K562 (cell line): ENCODE results near the gene B3GALT6.

ENCODE experiments used
- AFF4 ChIP-seq: sonication (generic); formaldehyde crosslinking; IDR thresholded peaks from 2 replicates; pipeline ENCODE4 v1.8.0; 2023; ENCODE audit warnings: mild to moderate bottlenecking, missing genetic modification reagents
- CTCF ChIP-seq, 3 experiments: IDR thresholded peaks in 2 of 3; conservative IDR thresholded peaks in 1 of 3; 2 replicates each; pipeline ENCODE4 v1.5.1; 2011 to 2012; ENCODE audit warnings: low read length in 3 of 3, mild to moderate bottlenecking in 3 of 3, control low read depth in 2 of 3, improper control_type of control experiment in 1 of 3, inconsistent platforms in 1 of 3, low read depth in 1 of 3, mixed read lengths in 1 of 3, moderate library complexity in 1 of 3; ENCODE audit not compliant: insufficient read depth in 2 of 3
- HDGF ChIP-seq: fragments of 450-650 bp; IDR thresholded peaks from 2 replicates; pipeline ENCODE4 v1.6.1; 2016
- IRF9 ChIP-seq: fragments of 450-650 bp; IDR thresholded peaks from 2 replicates; pipeline ENCODE4 v1.6.1; 2016; ENCODE audit warnings: missing biosample characterization, missing genetic modification characterization
- LEF1 ChIP-seq: fragments of 450-650 bp; IDR thresholded peaks from 2 replicates; pipeline ENCODE4 v1.6.1; 2016; ENCODE audit warnings: mild to moderate bottlenecking
- MTA2 ChIP-seq: fragments of 450-650 bp; IDR thresholded peaks from 2 replicates; pipeline ENCODE4 v1.6.1; 2016; ENCODE audit warnings: low read depth
- NFE2L1 ChIP-seq: fragments of 450-650 bp; IDR thresholded peaks from 2 replicates; pipeline ENCODE4 v1.6.1; 2016; ENCODE audit warnings: missing genetic modification characterization, low read depth, mild to moderate bottlenecking, missing compliant biosample characterization, moderate library complexity, borderline replicate concordance
- POLR2A ChIP-seq: fragments of 450-650 bp; conservative IDR thresholded peaks from 2 replicates; pipeline ENCODE4 v1.6.1; 2016
- RAD21 ChIP-seq, 2 experiments: fragments of 250-450 bp in 1 of 2; fragments of 450-650 bp in 1 of 2; sonication (Bioruptor Pico) in 1 of 2; formaldehyde crosslinking in 1 of 2; IDR thresholded peaks in 1 of 2; conservative IDR thresholded peaks in 1 of 2; 2 replicates each; pipeline versions ENCODE4 v1.4.0 to v1.8.0; 2020 to 2022; ENCODE audit warnings: mild to moderate bottlenecking in 2 of 2, moderate library complexity in 1 of 2
- RBBP5 ChIP-seq: fragments of 200-600 bp; sonication (generic); IDR thresholded peaks from 2 replicates; pipeline ENCODE4 v1.6.1; 2012; ENCODE audit warnings: borderline replicate concordance, mild to moderate bottlenecking, low read length, control low read depth, inconsistent platforms; ENCODE audit not compliant: insufficient read depth, poor library complexity, severe bottlenecking
- SMAD3 ChIP-seq: fragments of 450-650 bp; formaldehyde crosslinking; conservative IDR thresholded peaks from 2 replicates; pipeline ENCODE4 v1.4.0; 2020; ENCODE audit warnings: mild to moderate bottlenecking
- TRIM25 ChIP-seq: fragments of 450-650 bp; IDR thresholded peaks from 2 replicates; pipeline ENCODE4 v1.7.0; 2016; ENCODE audit warnings: borderline replicate concordance
- ZBTB2 ChIP-seq: fragments of 450-650 bp; IDR thresholded peaks from 2 replicates; pipeline ENCODE4 v1.6.1; 2016; ENCODE audit warnings: antibody characterized with exemption
- ZNF449 ChIP-seq: fragments of 250-450 bp; sonication (Bioruptor Pico); IDR thresholded peaks from 2 replicates; pipeline ENCODE4 v1.8.0; 2022; ENCODE audit warnings: moderate library complexity, mild to moderate bottlenecking, inconsistent platforms

GRCh38 chr1:1237874-1238701 lies 6.1 kb downstream of the B3GALT6 start:
- no peak for TF ChIP-seq RBBP5
- no peak for TF ChIP-seq ZBTB2
- TF ChIP-seq HDGF = no peak
- no peak for TF ChIP-seq POLR2A
- TF ChIP-seq TRIM25 = no peak
- TF ChIP-seq MTA2 = no peak
- no peak for TF ChIP-seq RAD21 (CRISPR knock-in tag; conservative IDR thresholded peaks at IDR 0.05 in 1 of 2, IDR thresholded peaks at IDR 0.05 in 1 of 2)
- TF ChIP-seq IRF9 (tag) = no peak
- no peak for TF ChIP-seq AFF4 (CRISPR knock-in tag)
- TF ChIP-seq CTCF (IDR thresholded peaks at IDR 0.05 in 2 of 3, conservative IDR thresholded peaks at IDR 0.05 in 1 of 3; ENCODE audit: insufficient read depth in 2 of 3, low read depth in 1 of 3, low read length in 3 of 3) = no peak
- TF ChIP-seq NFE2L1 (tag) = no peak
- TF ChIP-seq SMAD3 = no peak
- TF ChIP-seq LEF1 = no peak
- TF ChIP-seq ZNF449 (CRISPR knock-in tag) = no peak
